HL-60 (cell line): ENCODE results near the gene MUTYH.

Experiments
- POLR2AphosphoS5 ChIP-seq: IDR thresholded peaks from 2 replicates; pipeline ENCODE4 v1.6.1; 2012; ENCODE audit warnings: low read depth
- REST ChIP-seq: IDR thresholded peaks from 2 replicates; pipeline ENCODE4 v1.6.1; 2012; ENCODE audit warnings: low read depth; ENCODE audit not compliant: insufficient replicate concordance
- SPI1 ChIP-seq: IDR thresholded peaks from 2 replicates; pipeline ENCODE4 v1.6.1; 2012; ENCODE audit warnings: low read depth, mild to moderate bottlenecking, borderline replicate concordance
- TF ChIP-seq, protein P1 (sequence below): IDR thresholded peaks from one replicate; pipeline ENCODE4 v1.5.1; 2011; ENCODE audit warnings: low read length, control low read depth, inconsistent platforms; ENCODE audit not compliant: insufficient read depth

- TF ChIP-seq, protein P1, sequence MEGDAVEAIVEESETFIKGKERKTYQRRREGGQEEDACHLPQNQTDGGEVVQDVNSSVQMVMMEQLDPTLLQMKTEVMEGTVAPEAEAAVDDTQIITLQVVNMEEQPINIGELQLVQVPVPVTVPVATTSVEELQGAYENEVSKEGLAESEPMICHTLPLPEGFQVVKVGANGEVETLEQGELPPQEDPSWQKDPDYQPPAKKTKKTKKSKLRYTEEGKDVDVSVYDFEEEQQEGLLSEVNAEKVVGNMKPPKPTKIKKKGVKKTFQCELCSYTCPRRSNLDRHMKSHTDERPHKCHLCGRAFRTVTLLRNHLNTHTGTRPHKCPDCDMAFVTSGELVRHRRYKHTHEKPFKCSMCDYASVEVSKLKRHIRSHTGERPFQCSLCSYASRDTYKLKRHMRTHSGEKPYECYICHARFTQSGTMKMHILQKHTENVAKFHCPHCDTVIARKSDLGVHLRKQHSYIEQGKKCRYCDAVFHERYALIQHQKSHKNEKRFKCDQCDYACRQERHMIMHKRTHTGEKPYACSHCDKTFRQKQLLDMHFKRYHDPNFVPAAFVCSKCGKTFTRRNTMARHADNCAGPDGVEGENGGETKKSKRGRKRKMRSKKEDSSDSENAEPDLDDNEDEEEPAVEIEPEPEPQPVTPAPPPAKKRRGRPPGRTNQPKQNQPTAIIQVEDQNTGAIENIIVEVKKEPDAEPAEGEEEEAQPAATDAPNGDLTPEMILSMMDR = no peak
- TF ChIP-seq POLR2AphosphoS5 = no peak
- TF ChIP-seq SPI1 = no peak
- no peak for TF ChIP-seq REST
Measured at GRCh38 chr1:45381243-45381642, 41.0 kb upstream of the MUTYH start.
